ENCODE results near the gene RAB3A. TPM values are rescaled to one million over a fixed set of nuclear protein-coding genes. Genes with fewer than 3 reads are reported as not detected.

Gene RAB3A
- total RNA-seq, 1 experiment from 2014 or later: 10.6 TPM

DNA sequence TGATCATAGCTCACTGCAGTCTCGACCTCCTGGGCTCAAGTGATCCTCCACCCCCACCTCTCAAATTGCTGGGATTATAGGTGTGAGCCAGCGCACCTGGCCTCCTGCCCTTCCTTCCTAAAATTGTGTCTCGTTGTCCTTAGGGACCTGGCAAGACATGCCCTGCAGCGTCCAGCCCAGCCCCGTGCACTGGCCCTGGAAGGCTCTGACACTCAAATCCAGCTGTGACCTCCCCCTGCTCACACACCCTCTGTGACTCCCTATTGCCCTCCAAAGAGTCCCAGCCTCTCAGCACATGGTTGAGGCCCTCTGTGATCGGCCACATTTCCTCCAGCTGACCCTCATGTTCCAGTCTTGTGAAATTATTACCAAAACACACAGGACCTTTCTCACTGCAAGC lies 5.9 kb downstream of the RAB3A start:
- Histone ChIP-seq H3K4me3 (replicated peaks in 1 of 2; ENCODE audit: low read depth in 1 of 2, low read length in 2 of 2) (no peak overlapping the region), H3K9me2 (ENCODE audit: insufficient read depth) (no peaks in the 10 kb centered on the region), H2AFZ (ENCODE audit: low read depth, low read length, poor library complexity, severe bottlenecking) (no peak overlapping the region), H3K9me3 (ENCODE audit: control insufficient read depth in 1 of 2, insufficient read depth in 1 of 2, low read depth in 1 of 2, low read length in 2 of 2) (no peaks in the 10 kb centered on the region), H3K4me1 (ENCODE audit: control insufficient read depth in 1 of 2, insufficient read depth in 2 of 2, low read length in 2 of 2) (peaks cover 8 to 20% of the 10 kb centered on the region in 2 experiments), H3K4me2 (ENCODE audit: low read length) (no peak overlapping the region), H3K27me3 (ENCODE audit: insufficient read depth, low read length) (no peaks in the 10 kb centered on the region), H3K36me3 (ENCODE audit: control insufficient read depth in 1 of 2, insufficient read depth in 2 of 2, low read length in 2 of 2) (peaks cover 13 to 22% of the 10 kb centered on the region in 2 experiments; a peak in 3 of 4 replicates), H4K20me1 (ENCODE audit: insufficient read depth) (no peaks in the 10 kb centered on the region; the same call in 1 of the 2 replicates), H3K9ac (ENCODE audit: low read length) (no peak overlapping the region), H3K27ac (ENCODE audit: low read depth, low read length) (no peak overlapping the region), H3K79me2 (ENCODE audit: insufficient read depth, low read length) (peaks cover 21% of the 10 kb centered on the region; the same call in 1 of the 2 replicates)
- ChIA-PET CTCF (no interaction called here), RAD21 (ENCODE audit: low non-redundant PET in 1 of 2, low total read pairs in 2 of 2, uncharacterized antibody in 2 of 2, unreplicated experiment in 2 of 2) (no interaction called here), POLR2A (no interaction called here)
- intact Hi-C loops (cut with micrococcal nuclease): no loop called here
- DNase-seq (ENCODE audit: low read depth, low spot score): no peak
- TF ChIP-seq CTCF (IDR thresholded peaks at IDR 0.05 in 2 of 3, conservative IDR thresholded peaks at IDR 0.05 in 1 of 3; ENCODE audit: borderline replicate concordance in 1 of 3, insufficient read depth in 1 of 3, low read depth in 2 of 3, low read length in 2 of 3) (no peak), SRF (IDR thresholded peaks at IDR 0.05; ENCODE audit: low read depth) (no peak), SP1 (IDR thresholded peaks at IDR 0.05; ENCODE audit: low read depth) (no peak), POLR2A (IDR thresholded peaks at IDR 0.05; ENCODE audit: borderline replicate concordance, extremely low read depth, insufficient read depth, insufficient read length) (no peak), REST (IDR thresholded peaks at IDR 0.05; ENCODE audit: low read depth) (no peak), ZNF274 (IDR thresholded peaks at IDR 0.05; ENCODE audit: low read depth, low read length) (no peak), EZH2phosphoT487 (IDR thresholded peaks at IDR 0.05; ENCODE audit: borderline replicate concordance) (no peak), MAX (IDR thresholded peaks at IDR 0.05) (no peak), ZFX (IDR thresholded peaks at IDR 0.05) (no peak), EZH2 (IDR thresholded peaks at IDR 0.05) (no peak), ATF3 (IDR thresholded peaks at IDR 0.05) (no peak)
- no TSS peak for BruUV-seq (replicated peaks)
- no peak for ATAC-seq
